Stomach (tissue), 9 donors: ENCODE measurements around the gene TMPRSS4. TPM values are rescaled to one million over a fixed set of nuclear protein-coding genes. Genes with fewer than 3 reads are reported as not detected.

ENCODE experiments used
- DNase-seq, 2 donors: peaks; one replicate each; pipeline versions ENCODE4 v3.0.0 to v3.0.0-alpha.2; 2013 to 2019
- H3K27ac ChIP-seq, 5 donors: fragments of 200-600 bp in 4 of 5; sonication (generic) in 4 of 5; one replicate each; pipeline ENCODE4 v1.5.1; 2013 to 2019; ENCODE audit warnings: mild to moderate bottlenecking in 1 of 5, moderate library complexity in 1 of 5
- H3K27me3 ChIP-seq, 3 donors: fragments of 200-600 bp; sonication (generic); one replicate each; pipeline ENCODE4 v1.5.1; 2017 to 2019; ENCODE audit warnings: mixed run types in 1 of 3
- H3K36me3 ChIP-seq, 4 donors: fragments of 200-600 bp; sonication (generic); 1 replicate in 3 of 4; 2 replicates in 1 of 4; pipeline ENCODE4 v1.5.1; 2016 to 2019
- H3K4me1 ChIP-seq, 4 donors: fragments of 200-600 bp; sonication (generic); one replicate each; pipeline ENCODE4 v1.5.1; 2016 to 2019
- H3K4me3 ChIP-seq, 4 donors: fragments of 200-600 bp; sonication (generic) in 3 of 4; one replicate each; pipeline ENCODE4 v1.5.1; 2016 to 2019; ENCODE audit warnings: mild to moderate bottlenecking in 1 of 4
- H3K9me3 ChIP-seq, 4 donors: fragments of 200-600 bp; sonication (generic); one replicate each; pipeline ENCODE4 v1.5.1; 2016 to 2019
- EP300 ChIP-seq: sonication (generic); formaldehyde crosslinking; IDR thresholded peaks from one replicate; pipeline ENCODE4 v1.6.1; 2017; ENCODE audit warnings: antibody characterized with exemption
- POLR2A ChIP-seq, 4 donors: fragments of 450-650 bp; IDR thresholded peaks; one replicate each; pipeline ENCODE4 v1.6.1; 2016; ENCODE audit warnings: antibody characterized with exemption in 4 of 4, control low read depth in 2 of 4, mild to moderate bottlenecking in 1 of 4, moderate library complexity in 1 of 4
- POLR2AphosphoS5 ChIP-seq, 3 donors: sonication (generic); formaldehyde crosslinking; IDR thresholded peaks; one replicate each; pipeline ENCODE4 v1.6.1; 2016; ENCODE audit warnings: antibody characterized with exemption in 3 of 3
- WGBS, 5 donors: extraction: QIAGEN DNeasy Blood & Tissue Kit in 3 of 5; methylation state at CpG; one replicate each; pipeline versions ENCODE4 v1.1.5 to v1.1.7; 2013 to 2018; 5-methylcytosine and 5-hydroxymethylcytosine counted together
- intact Hi-C: fragments of 100-400 bp; cut with DNase I; formaldehyde crosslinking; loops from one replicate; pipeline ENCODE4 v1.15.1; 2023; ENCODE audit warnings: low total_unique reads
- polyA plus RNA-seq, 3 donors: library from polyadenylated mRNA; stranded (reverse); fragments of 200-250 nt; gene quantifications; one replicate each; pipeline ENCODE4 v1.2.3, GENCODE V29; 2013
- total RNA-seq, 5 donors: library from RNA; depleted of rRNA; stranded (reverse); fragments of >200 nt; gene quantifications; one replicate each; pipeline versions ENCODE4 v1.1.0 to v1.2.3, GENCODE V29; 2014 to 2016
- TF ChIP-seq, protein P1 (sequence below), 7 experiments: fragments of 450-650 bp in 4 of 7; fragments of 200-600 bp in 3 of 7; sonication (generic) in 3 of 7; IDR thresholded peaks; one replicate each; pipeline ENCODE4 v1.5.1; 2016 to 2019; ENCODE audit warnings: antibody characterized with exemption in 7 of 7, control low read depth in 2 of 7, mild to moderate bottlenecking in 1 of 7
- donor health status: healthy with polysubstance abuse.
- donor health status: Bipolar disorder and iron deficiency.
- donor health status: healthy.

Gene TMPRSS4
- total and polyA plus RNA-seq, 8 donors: 4.7 to 498 (median 18.1) TPM

GRCh38 chr11:118073554-118073953 is 3.3 kb upstream of the TMPRSS4 start:
- intact Hi-C loops: no loop called here
- TF ChIP-seq POLR2A (IDR thresholded peaks at IDR 0.05) (no peak), POLR2AphosphoS5 (IDR thresholded peaks at IDR 0.05) (no peak), EP300 (no peak)
- TF ChIP-seq, protein P1, sequence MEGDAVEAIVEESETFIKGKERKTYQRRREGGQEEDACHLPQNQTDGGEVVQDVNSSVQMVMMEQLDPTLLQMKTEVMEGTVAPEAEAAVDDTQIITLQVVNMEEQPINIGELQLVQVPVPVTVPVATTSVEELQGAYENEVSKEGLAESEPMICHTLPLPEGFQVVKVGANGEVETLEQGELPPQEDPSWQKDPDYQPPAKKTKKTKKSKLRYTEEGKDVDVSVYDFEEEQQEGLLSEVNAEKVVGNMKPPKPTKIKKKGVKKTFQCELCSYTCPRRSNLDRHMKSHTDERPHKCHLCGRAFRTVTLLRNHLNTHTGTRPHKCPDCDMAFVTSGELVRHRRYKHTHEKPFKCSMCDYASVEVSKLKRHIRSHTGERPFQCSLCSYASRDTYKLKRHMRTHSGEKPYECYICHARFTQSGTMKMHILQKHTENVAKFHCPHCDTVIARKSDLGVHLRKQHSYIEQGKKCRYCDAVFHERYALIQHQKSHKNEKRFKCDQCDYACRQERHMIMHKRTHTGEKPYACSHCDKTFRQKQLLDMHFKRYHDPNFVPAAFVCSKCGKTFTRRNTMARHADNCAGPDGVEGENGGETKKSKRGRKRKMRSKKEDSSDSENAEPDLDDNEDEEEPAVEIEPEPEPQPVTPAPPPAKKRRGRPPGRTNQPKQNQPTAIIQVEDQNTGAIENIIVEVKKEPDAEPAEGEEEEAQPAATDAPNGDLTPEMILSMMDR (IDR thresholded peaks at IDR 0.05): no peak
- H3K4me1 ChIP-seq: peaks cover 0 to 4% (median 0%) of the 10 kb centered on the region in 4 donors
- H3K27ac ChIP-seq: no peak overlapping the region
- H3K9me3 ChIP-seq: no peaks in the 10 kb centered on the region
- H3K4me3 ChIP-seq: no peak overlapping the region
- 80 to 89% (median 83%) methylated on average over 9 of the region's 9 CpGs for WGBS, 5 donors
- H3K36me3 ChIP-seq: no peaks in the 10 kb centered on the region
- DNase-seq: no peak
- peaks cover 0 to 6% (median 0%) of the 10 kb centered on the region in 3 donors for H3K27me3 ChIP-seq

- Histone ChIP-seq H3K36me3 (no peaks in the 10 kb centered on the region), H3K27ac (no peak overlapping the region), H3K27me3 (peaks cover 0 to 10% (median 0%) of the 10 kb centered on the region in 3 donors), H3K4me1 (peaks cover 0 to 4% (median 0%) of the 10 kb centered on the region in 4 donors), H3K4me3 (no peak overlapping the region), H3K9me3 (no peaks in the 10 kb centered on the region)
- DNase-seq: no peak
- TF ChIP-seq POLR2A (IDR thresholded peaks at IDR 0.05): no peak
- WGBS, 5 donors: 77 to 91% (median 84%) methylated on average over 11 of the region's 11 CpGs
- intact Hi-C loops: no loop called here
These were observed 2.7 kb upstream of the TMPRSS4 start for GRCh38 chr11:118074091-118074685.

- peak; percentile 40 to 52 for DNase-seq
- 40 to 61% (median 51%) methylated on average over 2 of the region's 2 CpGs for WGBS, 5 donors
- Histone ChIP-seq H3K9me3 (no peaks in the 10 kb centered on the region), H3K4me1 (peaks cover 0 to 4% (median 0%) of the 10 kb centered on the region in 4 donors), H3K27me3 (peaks cover 0 to 16% (median 0%) of the 10 kb centered on the region in 3 donors), H3K27ac (no peak overlapping the region), H3K4me3 (no peak overlapping the region), H3K36me3 (no peaks in the 10 kb centered on the region)
- no peak for TF ChIP-seq POLR2A (IDR thresholded peaks at IDR 0.05)
- TF ChIP-seq POLR2AphosphoS5 (IDR thresholded peaks at IDR 0.05): peak in 1 of 3 donors; percentile 37
- intact Hi-C loops: no loop called here
These were observed 2.1 kb upstream of the TMPRSS4 start for GRCh38 chr11:118074785-118075184.

GRCh38 chr11:118078911-118079411 is 2.1 kb downstream of the TMPRSS4 start:
- H3K4me1 ChIP-seq: peaks cover 0 to 8% (median 3%) of the 10 kb centered on the region in 4 donors
- 64 to 85% (median 82%) methylated on average over 5 of the region's 5 CpGs for whole genome bisulfite sequencing, 5 donors
- no peaks in the 10 kb centered on the region for H3K9me3 ChIP-seq
- H3K27ac ChIP-seq: no peak overlapping the region
- intact Hi-C loops: no loop called here
- H3K27me3 ChIP-seq: peaks cover 0 to 17% (median 0%) of the 10 kb centered on the region in 3 donors
- H3K36me3 ChIP-seq: no peaks in the 10 kb centered on the region
- TF ChIP-seq POLR2AphosphoS5 (IDR thresholded peaks at IDR 0.05) (no peak), POLR2A (IDR thresholded peaks at IDR 0.05) (no peak)
- TF ChIP-seq, protein P1 (IDR thresholded peaks at IDR 0.05): no peak
- no peak for DNase-seq
- H3K4me3 ChIP-seq: no peak overlapping the region

- H3K9me3 ChIP-seq: no peaks in the 10 kb centered on the region
- no peaks in the 10 kb centered on the region for H3K36me3 ChIP-seq
- peaks cover 0 to 17% (median 0%) of the 10 kb centered on the region in 3 donors for H3K27me3 ChIP-seq
- no peak overlapping the region for H3K4me3 ChIP-seq
- 53 to 82% (median 76%) methylated on average over 9 to 10 of the region's 10 CpGs for WGBS, 5 donors
- H3K27ac ChIP-seq: no peak overlapping the region
- DNase-seq: peak in 1 of 2 donors; percentile 41
- peaks cover 0 to 14% (median 5%) of the 10 kb centered on the region in 4 donors for H3K4me1 ChIP-seq
- intact Hi-C loops: no loop called here
- no peak for TF ChIP-seq POLR2AphosphoS5 (IDR thresholded peaks at IDR 0.05)
- TF ChIP-seq, protein P1 (IDR thresholded peaks at IDR 0.05): no peak
These were observed 2.6 kb downstream of the TMPRSS4 start for GRCh38 chr11:118079491-118079890.
